DOHH2 (cell line): ENCODE results near the gene VTA1.

ENCODE experiments used
- CTCF ChIP-seq: fragments of 200-600 bp; sonication (generic); IDR thresholded peaks from one replicate; pipeline ENCODE4 v1.5.1; 2014; ENCODE audit warnings: antibody characterized with exemption, mild to moderate bottlenecking, low read depth, low read length; ENCODE audit not compliant: poor library complexity, severe bottlenecking
- EZH2phosphoT487 ChIP-seq: fragments of 200-600 bp; sonication (generic); IDR thresholded peaks from 2 replicates; pipeline ENCODE4 v1.6.1; 2017; ENCODE audit warnings: borderline replicate concordance, mild to moderate bottlenecking, antibody characterized with exemption, low read length, moderate library complexity, mixed read lengths

DNA sequence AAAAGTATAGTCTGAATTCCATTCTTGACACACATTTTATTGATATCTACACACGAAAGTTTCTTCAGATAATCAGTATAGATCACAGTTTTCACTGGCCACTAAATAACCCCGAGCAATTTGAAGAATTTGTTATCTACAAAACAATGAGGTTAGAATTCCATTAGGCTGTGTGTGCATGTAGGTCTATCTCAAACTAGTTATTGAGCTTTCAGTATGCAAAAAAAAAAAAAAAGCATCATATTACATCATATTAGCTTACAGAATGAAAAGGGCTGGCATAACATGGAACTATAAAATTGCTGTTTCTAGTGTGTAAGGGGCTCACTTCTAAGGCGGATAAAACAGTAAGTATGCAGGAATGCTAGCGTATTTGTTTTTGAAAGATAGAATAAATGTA is 95.2 kb downstream of the VTA1 start:
- no peak for TF ChIP-seq CTCF
- no peak for TF ChIP-seq EZH2phosphoT487
